ENCODE results near the gene HOMER3.

Gene HOMER3

GRCh38 chr19:18879579-18880373 lies 61.2 kb downstream of the HOMER3 start (continued):
- TF ChIP-seq ZNF248 (tag by site-specific recombination; IDR thresholded peaks at IDR 0.05) = no peak
- no peak for TF ChIP-seq ZNF837 (tag by site-specific recombination; IDR thresholded peaks at IDR 0.05)
- TF ChIP-seq ZBTB17 (tag by site-specific recombination; IDR thresholded peaks at IDR 0.05) = no peak
- peak; percentile 86 for TF ChIP-seq KLF1 (tag by site-specific recombination; IDR thresholded peaks at IDR 0.05)
- peak; percentile 73 for TF ChIP-seq SP2 (tag by site-specific recombination; IDR thresholded peaks at IDR 0.05)
- TF ChIP-seq ZNF792 (tag by site-specific recombination; IDR thresholded peaks at IDR 0.05) = no peak
- no peak for TF ChIP-seq ZFP69B (tag by site-specific recombination; IDR thresholded peaks at IDR 0.05)
- peak; percentile 65 for TF ChIP-seq SP3 (tag by site-specific recombination; IDR thresholded peaks at IDR 0.05)
- no peak for TF ChIP-seq ZNF10 (tag by site-specific recombination; IDR thresholded peaks at IDR 0.05)
- TF ChIP-seq PATZ1 (tag by site-specific recombination; IDR thresholded peaks at IDR 0.05) = no peak
- no peak for TF ChIP-seq OVOL3 (tag by site-specific recombination; IDR thresholded peaks at IDR 0.05)
- TF ChIP-seq ZNF416 (tag by site-specific recombination; IDR thresholded peaks at IDR 0.05) = no peak
- peak; percentile 67; the same call in 1 of the 2 replicates for TF ChIP-seq KLF10 (tag by site-specific recombination; IDR thresholded peaks at IDR 0.05)
- no peak for TF ChIP-seq ZBTB49 (tag by site-specific recombination; IDR thresholded peaks at IDR 0.05; ENCODE audit: low read depth)
- TF ChIP-seq ZNF747 (tag by site-specific recombination; IDR thresholded peaks at IDR 0.05) = no peak
- TF ChIP-seq ZNF112 (tag by site-specific recombination; IDR thresholded peaks at IDR 0.05) = no peak
- 0 out of 2 replicates have a peak, but pooled peaks have one; percentile 44 for TF ChIP-seq KLF16 (tag by site-specific recombination; IDR thresholded peaks at IDR 0.05)
- TF ChIP-seq ZSCAN23 (tag by site-specific recombination; IDR thresholded peaks at IDR 0.05) = no peak
- no peak for TF ChIP-seq ZNF677 (tag by site-specific recombination; IDR thresholded peaks at IDR 0.05)
- TF ChIP-seq ZNF777 (tag by site-specific recombination; IDR thresholded peaks at IDR 0.05; ENCODE audit: borderline replicate concordance) = no peak
- no peak for TF ChIP-seq ZNF132 (tag by site-specific recombination; IDR thresholded peaks at IDR 0.05; ENCODE audit: borderline replicate concordance)
- no peak for TF ChIP-seq ZNF571 (tag by site-specific recombination; IDR thresholded peaks at IDR 0.05)
- no peak for TF ChIP-seq BCL11A (tag by site-specific recombination; IDR thresholded peaks at IDR 0.05; ENCODE audit: low read depth)
- no peak for TF ChIP-seq ZNF266 (tag by site-specific recombination; IDR thresholded peaks at IDR 0.05; ENCODE audit: low read depth)

Measured in HEK293 (cell line).